ENCODE measurements around the gene GATA1.

Gene GATA1

GRCh38 chrX:48786341-48786800, at the start of gene GATA1:
TSS of gene GATA1 (plus strand) at chrX:48786590. CDS start at chrX:48791110, 4,520 bp downstream.
- H3K9ac ChIP-seq (ENCODE audit: low read length): no peak within 1 kb of the TSS
- H3K4me1 ChIP-seq (ENCODE audit: insufficient read depth, low read length, severe bottlenecking): no peaks in the 10 kb centered on the region
- H3K27me3 ChIP-seq (ENCODE audit: insufficient read depth, low read length): no peaks in the 10 kb centered on the region
- H3F3A ChIP-seq (ENCODE audit: insufficient read depth, low read length): no peaks in the 10 kb centered on the region
- H3K4me3 ChIP-seq (ENCODE audit: low read depth, low read length, poor library complexity, severe bottlenecking): no peak within 1 kb of the TSS
- no peak within 1 kb of the TSS for H3K4me2 ChIP-seq (ENCODE audit: low read length)
- H3K79me2 ChIP-seq (ENCODE audit: insufficient read depth, low read length): no peaks in the 10 kb centered on the region
- H3K36me3 ChIP-seq (ENCODE audit: insufficient read depth, low read length): no peaks in the 10 kb centered on the region
- H3K9me3 ChIP-seq (ENCODE audit: low read length): no peaks in the 10 kb centered on the region
- TF ChIP-seq CTCF (IDR thresholded peaks at IDR 0.05; ENCODE audit: low read length): no peak
- TF ChIP-seq EZH2 (IDR thresholded peaks at IDR 0.05; ENCODE audit: borderline replicate concordance, low read length): no peak
- H4K20me1 ChIP-seq (ENCODE audit: insufficient read depth, low read length): no peaks in the 10 kb centered on the region
- no peaks in the 10 kb centered on the region for H3K9me2 ChIP-seq (ENCODE audit: low read depth, low read length)
- H2AFZ ChIP-seq (ENCODE audit: low read length): no peak within 1 kb of the TSS
- no peak within 1 kb of the TSS for H3K27ac ChIP-seq (ENCODE audit: low read depth, low read length, poor library complexity, severe bottlenecking)

GRCh38 chrX:48736878-48737212, 49.5 kb upstream of the GATA1 start:
- Histone ChIP-seq H2AFZ (ENCODE audit: low read length) (0 out of 2 replicates have a peak overlapping the region, but pooled peaks have one; percentile 17), H3K36me3 (ENCODE audit: insufficient read depth, low read length) (no peaks in the 10 kb centered on the region), H3K9ac (ENCODE audit: low read length) (peak overlapping the region; percentile 55), H3K4me3 (ENCODE audit: low read depth, low read length, poor library complexity, severe bottlenecking) (peak overlapping the region; percentile 81), H3K4me2 (ENCODE audit: low read length) (peak overlapping the region; percentile 65), H3K27ac (ENCODE audit: low read depth, low read length, poor library complexity, severe bottlenecking) (peak overlapping the region; percentile 22), H3K27me3 (ENCODE audit: insufficient read depth, low read length) (no peaks in the 10 kb centered on the region), H3K79me2 (ENCODE audit: insufficient read depth, low read length) (no peaks in the 10 kb centered on the region), H3K4me1 (ENCODE audit: insufficient read depth, low read length, severe bottlenecking) (peaks cover 24% of the 10 kb centered on the region), H3K9me3 (ENCODE audit: low read length) (no peaks in the 10 kb centered on the region), H3F3A (ENCODE audit: insufficient read depth, low read length) (no peaks in the 10 kb centered on the region), H4K20me1 (ENCODE audit: insufficient read depth, low read length) (no peaks in the 10 kb centered on the region), H3K9me2 (ENCODE audit: low read depth, low read length) (no peaks in the 10 kb centered on the region)
- TF ChIP-seq CTCF (IDR thresholded peaks at IDR 0.05; ENCODE audit: low read length) (no peak), EZH2 (IDR thresholded peaks at IDR 0.05; ENCODE audit: borderline replicate concordance, low read length) (no peak)

GRCh38 chrX:48737213-48737938, 49.0 kb upstream of the GATA1 start:
- Histone ChIP-seq H3K27ac (ENCODE audit: low read depth, low read length, poor library complexity, severe bottlenecking) (peak overlapping the region; percentile 97), H3K4me1 (ENCODE audit: insufficient read depth, low read length, severe bottlenecking) (peaks cover 24% of the 10 kb centered on the region), H4K20me1 (ENCODE audit: insufficient read depth, low read length) (no peaks in the 10 kb centered on the region), H3K9me3 (ENCODE audit: low read length) (no peaks in the 10 kb centered on the region), H3K27me3 (ENCODE audit: insufficient read depth, low read length) (no peaks in the 10 kb centered on the region), H3K4me2 (ENCODE audit: low read length) (peak overlapping the region; percentile 97), H2AFZ (ENCODE audit: low read length) (no peak overlapping the region), H3K36me3 (ENCODE audit: insufficient read depth, low read length) (no peaks in the 10 kb centered on the region), H3K9ac (ENCODE audit: low read length) (peak overlapping the region; percentile 94), H3K79me2 (ENCODE audit: insufficient read depth, low read length) (no peaks in the 10 kb centered on the region), H3K4me3 (ENCODE audit: low read depth, low read length, poor library complexity, severe bottlenecking) (peak overlapping the region; percentile 81), H3K9me2 (ENCODE audit: low read depth, low read length) (no peaks in the 10 kb centered on the region), H3F3A (ENCODE audit: insufficient read depth, low read length) (no peaks in the 10 kb centered on the region)
- no peak for TF ChIP-seq EZH2 (IDR thresholded peaks at IDR 0.05; ENCODE audit: borderline replicate concordance, low read length)
- TF ChIP-seq CTCF (IDR thresholded peaks at IDR 0.05; ENCODE audit: low read length): no peak
